Heart left ventricle (tissue), 13 donors: Measurements from ENCODE around the gene PRSS3.
"Not testable (repeated sequence)": the region's sequence is repeated elsewhere in the genome, so short reads cannot be mapped to it uniquely, and the experiment has no call there.

Experiments used
- CTCF ChIP-seq, 12 donors: fragments of 200-600 bp; sonication (generic) in 4 of 12; IDR thresholded peaks; one replicate each; pipeline versions ENCODE4 v1.5.0 to v1.8.0; 2018 to 2022; ENCODE audit warnings: antibody characterized with exemption in 12 of 12, mild to moderate bottlenecking in 5 of 12
- POLR2A ChIP-seq, 2 donors: fragments of 450-650 bp; IDR thresholded peaks; one replicate each; pipeline ENCODE4 v1.6.1; 2017; ENCODE audit warnings: antibody characterized with exemption in 2 of 2, mild to moderate bottlenecking in 2 of 2, moderate library complexity in 2 of 2
- donor health status: ischemic (EF 13 %, LVEDD 7.1; RV severe dilation, severe dysfunction).
- donor health status: DM: no; HTN: yes; CAD: no.
- donor health status: DM: no; HTN: no; CAD: no.
- donor health status: ischemic (EF 25% LVEDD 6.9; RV normal size, moderate dysfunction).
- donor health status: ischemic (EF 25% LVEDD 5.7; RV mildly dilated, moderate dysfunction).
- donor health status: ischemic (EF 35%, LVEDD 5.7; RV mildly dilated, moderate dysfunction).
- donor health status: nonischemic (EF 11% LVEDD 7.7; RV severe dilation, severe dysfunction).
- donor health status: DM: yes; HTN: yes; CAD: no.
- donor health status: PGD.
- donor health status: ischemic (EF 29% LVEDD 5.4; RV normal size, mild dysfunction).
- donor health status: nonischemic (EF 23%, LVEDD 6.1; RV moderate dilation, normal function).

- TF ChIP-seq CTCF, POLR2A (IDR thresholded peaks at IDR 0.05): not testable (repeated sequence)
These were observed 1.9 kb upstream of the PRSS3 start for GRCh38 chr9:33793496-33793895.
